HG03439 (cell line): ENCODE results near the gene GRID1.

Experiments
- ATAC-seq: cut with Tn5 transposase; IDR thresholded peaks from one replicate; pipeline ENCODE4 v1.9.1; 2021; ENCODE audit warnings: mild to moderate bottlenecking, moderate library complexity; ENCODE audit not compliant: unreplicated experiment

GRID1 gene

DNA sequence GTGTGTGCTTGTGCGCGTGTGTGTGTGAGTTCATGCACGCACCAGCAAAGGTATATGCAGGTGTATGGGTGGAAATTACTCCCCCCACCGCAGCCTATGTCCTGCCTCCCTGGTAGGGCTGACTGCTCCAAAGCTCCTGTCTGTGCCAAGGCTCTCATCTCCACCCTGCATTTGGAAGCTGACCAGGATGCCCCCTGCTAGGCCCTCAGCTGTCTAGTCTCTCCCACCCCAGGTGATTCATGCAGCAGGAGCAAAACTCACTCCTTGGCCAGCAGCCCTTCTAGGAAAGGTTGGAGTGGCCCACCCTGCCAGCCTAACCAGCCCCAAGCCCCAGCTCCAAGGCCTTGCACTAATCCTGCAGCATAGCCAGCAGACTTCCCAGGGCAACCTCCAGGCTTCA lies 148.4 kb downstream of the GRID1 start:
- no peak for ATAC-seq

GRCh38 chr10:86217371-86218080 lies 149.1 kb downstream of the GRID1 start:
- ATAC-seq: no peak

DNA sequence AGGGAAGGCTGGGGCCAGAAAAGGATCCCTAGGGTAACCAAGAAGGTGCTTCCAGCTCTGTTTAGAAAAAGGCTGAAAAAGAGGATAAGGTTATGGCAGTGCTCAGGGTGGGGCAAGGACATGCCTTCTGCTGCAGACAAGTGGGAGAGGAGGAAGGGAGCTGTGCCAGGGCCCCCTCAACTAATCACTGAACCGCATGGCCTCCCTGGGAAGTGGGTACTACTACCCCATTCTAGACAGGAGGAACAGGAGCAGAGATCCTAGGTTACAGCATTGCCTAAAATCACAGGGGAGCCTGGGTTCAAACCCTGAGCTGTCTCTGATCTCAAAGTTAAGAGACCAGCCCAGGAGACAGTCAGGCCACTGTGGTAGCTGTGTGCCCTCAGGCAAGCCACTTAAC lies 149.7 kb downstream of the GRID1 start:
- no peak for ATAC-seq

GRCh38 chr10:86215712-86216111 lies 150.9 kb downstream of the GRID1 start:
- no peak for ATAC-seq

DNA sequence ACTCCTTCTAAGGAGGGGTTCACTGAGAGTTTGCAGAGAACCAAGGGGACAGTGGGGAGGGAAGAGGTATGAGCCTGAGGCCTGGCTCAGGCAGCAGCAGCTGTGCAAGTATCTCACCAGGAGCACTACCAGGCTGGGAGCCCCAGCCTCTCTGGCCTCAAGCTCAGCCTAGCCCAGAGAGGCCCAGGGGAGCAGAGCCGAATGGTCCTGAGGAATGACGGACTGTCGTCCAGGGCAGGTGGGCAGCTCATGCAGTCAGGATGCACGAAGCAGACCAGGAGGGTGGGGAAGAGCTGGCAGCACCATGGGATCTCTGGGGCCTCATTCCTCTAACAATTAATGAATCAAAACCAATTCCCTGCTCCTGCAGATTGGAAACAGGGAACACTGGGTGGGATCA lies 151.5 kb downstream of the GRID1 start:
- ATAC-seq: no peak

DNA sequence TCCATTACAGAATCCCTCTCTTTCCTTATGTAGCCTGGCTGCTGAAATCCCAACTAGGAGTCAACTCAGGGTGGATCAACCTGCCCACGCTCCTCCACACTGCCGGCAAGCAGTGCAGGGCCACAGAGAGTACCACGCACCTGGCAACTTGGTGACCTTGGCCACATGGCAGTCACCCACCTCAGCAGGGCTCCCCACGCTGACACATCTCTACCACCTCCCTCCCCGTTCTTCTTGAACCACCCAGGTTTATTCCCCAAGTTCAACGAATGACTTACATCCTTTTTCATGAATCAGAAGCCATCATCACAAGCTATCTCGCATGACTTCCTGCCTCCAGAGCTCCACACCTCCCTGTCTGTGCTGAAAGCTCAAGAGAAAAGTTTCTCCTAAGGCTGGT lies 153.4 kb downstream of the GRID1 start:
- no peak for ATAC-seq

DNA sequence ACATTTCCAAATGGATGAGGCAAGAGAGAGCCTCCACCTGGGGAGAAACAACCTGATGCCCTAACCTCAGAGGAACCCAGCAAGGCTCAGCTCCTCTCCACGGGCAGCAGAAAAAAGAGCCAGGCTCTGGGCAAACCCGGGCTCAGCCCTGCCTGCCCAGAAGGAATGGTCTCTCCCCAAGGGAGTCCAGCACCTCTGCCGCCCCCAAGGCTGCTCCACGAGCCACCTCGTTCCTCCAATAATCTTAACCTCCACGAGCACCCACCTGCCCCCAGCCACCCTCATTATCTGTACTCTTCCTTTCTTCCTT lies 154.2 kb downstream of the GRID1 start:
- ATAC-seq: no peak

DNA sequence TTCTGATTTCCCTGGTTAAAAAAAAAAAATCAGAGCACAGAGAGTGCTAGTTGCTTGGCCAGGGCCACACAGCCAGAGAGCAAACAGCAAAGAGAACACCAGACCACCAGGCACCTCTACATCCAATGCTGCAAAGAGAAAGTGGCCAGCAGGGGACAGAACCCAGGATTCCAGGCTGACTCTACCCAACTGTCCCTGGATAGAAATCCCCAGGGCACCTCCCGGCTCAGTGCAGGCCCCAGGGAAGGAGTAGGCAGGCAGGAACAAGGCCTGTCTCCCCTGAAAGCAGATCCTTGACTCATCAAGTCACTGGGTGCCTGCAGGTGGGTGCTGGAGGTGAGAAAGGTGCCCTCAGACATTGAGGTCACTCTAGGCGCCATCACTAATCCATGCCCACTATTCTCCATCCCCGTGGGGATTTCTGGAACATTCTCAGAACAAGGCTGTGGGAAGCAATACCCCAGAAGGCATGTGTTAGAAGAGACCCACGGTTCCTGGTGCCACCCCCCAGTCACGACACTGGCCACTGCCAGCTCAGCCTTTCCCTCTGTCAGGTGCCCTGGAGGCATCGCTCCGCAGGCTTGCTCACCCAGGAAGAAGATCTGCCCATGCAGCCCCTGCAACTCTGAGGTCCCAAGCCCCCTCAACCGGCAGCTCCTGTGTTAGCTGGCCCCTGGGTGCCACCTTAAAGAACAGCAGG lies 154.8 kb downstream of the GRID1 start:
- no peak for ATAC-seq

GRCh38 chr10:86210416-86210815 lies 156.2 kb downstream of the GRID1 start:
- no peak for ATAC-seq

GRCh38 chr10:86209726-86210125 lies 156.9 kb downstream of the GRID1 start:
- ATAC-seq: no peak

- no peak for ATAC-seq
These were observed 159.4 kb downstream of the GRID1 start for GRCh38 chr10:86207226-86207625.

DNA sequence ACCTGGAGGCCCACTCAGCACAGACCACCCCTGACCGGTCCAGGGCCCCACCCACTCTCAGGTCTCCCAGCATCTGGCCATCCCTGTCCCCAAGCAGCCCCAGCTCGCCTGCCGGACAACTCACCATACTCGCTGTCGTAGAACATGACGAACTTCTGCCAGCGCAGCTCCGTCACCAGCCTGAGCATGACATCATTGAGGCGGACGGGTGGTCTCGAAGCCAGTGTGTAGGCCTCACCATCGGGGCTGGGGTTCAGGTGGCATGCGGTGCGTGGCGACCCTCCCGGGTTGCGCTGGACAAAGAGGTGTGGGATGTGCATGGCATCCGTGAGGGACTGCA lies 160.4 kb downstream of the GRID1 start:
- ATAC-seq: no peak

- no peak for ATAC-seq
These were observed 161.0 kb downstream of the GRID1 start for GRCh38 chr10:86205306-86206239.

DNA sequence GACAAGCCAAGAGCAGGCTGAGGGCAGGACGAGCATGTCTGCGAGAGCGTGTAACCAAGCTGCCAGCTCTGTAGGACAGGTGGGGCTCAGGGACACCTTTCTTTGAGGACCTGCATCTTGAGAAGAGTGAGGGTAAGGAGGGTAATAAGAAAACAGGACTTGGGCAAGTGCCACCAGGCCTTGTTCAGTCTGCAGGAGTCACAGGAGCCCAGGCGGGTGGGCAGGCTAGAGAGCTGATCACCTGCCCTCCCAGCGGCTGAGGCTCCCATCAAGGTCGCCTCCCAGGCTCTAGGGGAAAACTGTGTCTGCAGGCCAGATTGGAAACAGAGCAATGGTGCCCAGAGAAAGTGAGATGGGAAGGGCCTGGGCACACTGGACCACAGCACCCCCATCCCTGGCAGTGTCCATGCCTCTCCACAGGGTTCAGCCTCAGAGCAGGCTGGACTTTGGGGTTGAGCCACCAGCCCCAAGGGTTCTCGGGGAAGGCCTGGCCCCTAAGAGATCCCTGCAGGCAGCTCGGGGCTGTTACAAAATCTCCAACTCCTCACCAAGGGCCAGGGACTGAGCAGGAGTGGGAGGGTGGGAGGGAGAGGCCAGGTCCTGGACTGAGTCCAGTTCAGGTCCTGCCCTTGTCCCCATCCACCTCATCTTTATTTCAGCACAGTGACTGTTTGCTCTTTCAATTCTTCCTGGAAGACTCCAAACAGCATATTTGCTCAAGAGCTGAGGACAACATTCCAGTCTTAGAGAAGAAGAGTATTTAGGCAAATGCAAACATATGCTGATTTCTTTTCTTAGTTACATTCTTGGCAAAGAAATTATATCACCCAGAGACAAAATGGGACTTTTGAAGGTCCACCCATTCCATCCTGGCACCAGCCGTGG lies 161.9 kb downstream of the GRID1 start:
- ATAC-seq: no peak

DNA sequence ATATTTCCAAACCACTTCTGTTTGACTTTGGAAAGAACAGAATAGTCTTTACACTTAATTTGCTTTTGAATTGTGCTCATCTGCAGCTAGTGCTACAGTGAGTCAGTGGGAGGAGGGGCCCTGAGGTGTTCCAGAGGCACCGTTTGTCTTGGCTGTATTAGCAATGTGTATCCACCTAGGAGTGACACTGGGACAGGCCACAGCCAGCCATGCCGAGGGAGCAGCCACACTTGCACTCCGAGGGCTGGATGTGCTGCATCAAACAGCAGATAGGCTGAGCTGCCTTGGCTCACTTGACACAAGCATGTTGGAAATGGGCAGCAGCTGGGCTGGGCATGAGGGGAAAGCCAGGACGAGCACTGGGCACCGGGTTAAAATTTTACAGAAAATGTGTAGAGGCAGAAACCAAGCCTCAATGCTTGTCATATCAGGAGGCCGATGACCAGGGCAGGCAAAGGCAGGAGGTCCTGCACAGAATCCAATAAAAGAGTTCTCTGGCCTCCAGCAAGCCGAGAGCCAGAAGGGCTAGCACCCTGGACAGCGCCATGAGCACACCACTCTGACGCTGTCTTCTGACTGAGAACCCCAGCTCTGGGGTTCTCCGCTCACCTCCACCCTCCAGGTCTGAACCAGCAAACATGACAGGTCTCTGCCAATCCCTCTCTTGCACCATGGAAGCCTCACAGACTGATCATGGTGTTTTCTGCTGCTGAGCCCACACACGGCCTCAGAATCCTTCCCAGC lies 163.3 kb downstream of the GRID1 start:
- ATAC-seq: no peak

GRCh38 chr10:86202226-86202735 lies 164.3 kb downstream of the GRID1 start:
- ATAC-seq: no peak

DNA sequence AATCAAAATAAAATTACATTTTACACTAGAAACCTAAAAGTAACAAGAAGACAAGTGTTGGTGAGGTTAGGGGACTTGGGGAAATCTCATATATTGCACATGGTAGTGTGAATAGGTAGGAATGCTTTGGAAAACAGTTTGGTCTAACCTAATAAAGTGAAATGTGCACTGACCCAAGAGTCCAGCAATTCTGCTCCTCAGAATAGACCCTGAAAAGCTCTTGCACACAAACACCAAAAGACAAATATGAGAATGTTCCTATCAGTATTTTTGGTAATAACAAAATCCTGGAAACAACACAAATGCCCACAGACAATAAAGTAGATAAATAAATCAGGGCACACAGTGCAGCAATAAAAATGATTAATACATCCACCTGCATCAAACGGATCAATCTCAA lies 165.7 kb downstream of the GRID1 start:
- no peak for ATAC-seq

DNA sequence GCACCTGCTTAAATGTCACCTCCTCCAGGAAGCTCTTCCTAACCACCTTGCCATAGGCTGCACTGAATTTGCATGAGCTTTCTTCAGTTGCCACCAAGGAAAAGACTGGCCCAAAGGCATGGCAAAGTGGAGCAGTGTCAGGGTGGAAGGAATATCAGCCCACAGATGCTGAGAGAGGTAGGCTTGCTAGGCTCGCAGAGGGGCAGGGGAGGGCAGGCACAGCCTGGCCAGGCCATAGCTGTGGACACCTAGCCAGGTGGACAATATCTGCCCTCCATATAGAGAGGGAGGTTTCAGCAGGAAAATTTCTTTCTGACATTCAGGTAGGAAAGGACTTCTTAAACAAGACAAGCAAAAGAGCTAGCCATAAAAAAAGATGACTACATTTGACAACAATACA lies 166.3 kb downstream of the GRID1 start:
- ATAC-seq: no peak

DNA sequence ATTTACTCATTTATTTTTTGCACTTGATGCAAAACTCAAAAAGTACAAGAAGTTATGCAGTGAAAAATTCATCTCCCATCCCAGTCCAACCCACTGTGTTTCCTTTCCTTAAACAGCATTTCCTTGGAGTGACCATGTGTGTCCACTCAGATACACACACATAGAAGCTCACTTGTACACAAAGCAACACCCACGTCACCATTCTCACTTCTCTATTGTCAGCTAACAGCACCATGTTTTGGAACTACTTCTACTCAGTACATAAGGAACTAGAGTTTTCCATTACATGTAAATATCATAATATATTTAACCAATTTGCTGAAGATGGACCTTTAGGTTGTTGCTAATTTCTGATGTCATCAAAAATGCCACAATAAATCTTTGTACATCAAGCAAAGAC lies 167.6 kb downstream of the GRID1 start:
- ATAC-seq: no peak

DNA sequence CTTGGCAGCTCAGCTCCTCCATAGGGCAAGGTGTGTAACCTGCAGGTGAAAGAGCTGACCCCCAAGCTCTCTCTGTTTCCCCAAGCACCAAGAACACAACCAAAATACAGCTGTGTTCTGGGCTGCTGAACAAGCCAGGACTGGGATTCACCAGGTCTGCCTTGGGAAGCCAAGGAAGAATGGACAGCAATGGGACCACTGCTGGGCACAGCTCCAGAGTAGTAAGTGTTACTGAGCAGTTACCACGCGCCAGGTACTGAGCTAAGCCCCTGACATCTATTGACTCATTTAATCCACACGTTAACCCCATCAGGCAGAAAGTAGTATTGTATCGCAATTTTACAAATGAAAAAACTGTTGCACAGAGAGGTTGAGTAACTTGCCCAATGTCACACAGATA lies 168.3 kb downstream of the GRID1 start:
- ATAC-seq: no peak
